Measurements from ENCODE around the gene ARMH3.

DNA sequence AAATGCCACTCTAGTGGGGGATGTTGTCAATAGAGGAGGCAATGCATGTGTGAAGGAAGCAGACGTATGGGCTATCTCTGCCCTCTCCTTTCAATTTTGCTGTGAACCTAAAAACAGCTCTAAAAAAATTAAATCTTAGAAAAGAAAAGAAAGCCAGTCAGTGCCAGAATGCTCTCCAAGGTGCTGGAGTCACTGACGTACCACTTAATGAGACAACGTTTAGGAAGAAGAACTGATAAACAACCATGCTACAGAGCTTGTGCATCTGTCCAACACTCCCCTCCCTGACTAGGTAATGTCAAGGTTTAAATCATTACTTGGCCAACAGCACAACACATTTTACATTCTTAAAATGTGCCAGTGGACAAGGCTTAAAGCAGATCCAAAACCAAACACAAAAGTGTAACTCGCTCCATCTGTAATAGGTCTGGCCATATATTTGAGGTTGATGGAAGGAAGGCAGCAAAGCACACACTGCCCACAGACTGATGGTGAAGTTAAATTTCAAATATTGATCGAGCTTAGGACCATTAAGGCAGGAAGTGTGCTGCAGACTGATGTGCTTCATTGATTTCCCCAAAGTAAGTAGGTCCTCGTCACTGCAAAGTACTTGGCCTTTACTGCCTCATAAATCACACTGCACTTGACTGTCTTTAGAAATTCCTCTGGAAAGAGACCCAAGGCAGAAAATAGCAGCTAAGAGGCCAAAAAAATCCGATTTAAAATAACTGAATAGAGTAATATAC lies 15.5 kb downstream of the ARMH3 start:
- TF ChIP-seq, protein P1, sequence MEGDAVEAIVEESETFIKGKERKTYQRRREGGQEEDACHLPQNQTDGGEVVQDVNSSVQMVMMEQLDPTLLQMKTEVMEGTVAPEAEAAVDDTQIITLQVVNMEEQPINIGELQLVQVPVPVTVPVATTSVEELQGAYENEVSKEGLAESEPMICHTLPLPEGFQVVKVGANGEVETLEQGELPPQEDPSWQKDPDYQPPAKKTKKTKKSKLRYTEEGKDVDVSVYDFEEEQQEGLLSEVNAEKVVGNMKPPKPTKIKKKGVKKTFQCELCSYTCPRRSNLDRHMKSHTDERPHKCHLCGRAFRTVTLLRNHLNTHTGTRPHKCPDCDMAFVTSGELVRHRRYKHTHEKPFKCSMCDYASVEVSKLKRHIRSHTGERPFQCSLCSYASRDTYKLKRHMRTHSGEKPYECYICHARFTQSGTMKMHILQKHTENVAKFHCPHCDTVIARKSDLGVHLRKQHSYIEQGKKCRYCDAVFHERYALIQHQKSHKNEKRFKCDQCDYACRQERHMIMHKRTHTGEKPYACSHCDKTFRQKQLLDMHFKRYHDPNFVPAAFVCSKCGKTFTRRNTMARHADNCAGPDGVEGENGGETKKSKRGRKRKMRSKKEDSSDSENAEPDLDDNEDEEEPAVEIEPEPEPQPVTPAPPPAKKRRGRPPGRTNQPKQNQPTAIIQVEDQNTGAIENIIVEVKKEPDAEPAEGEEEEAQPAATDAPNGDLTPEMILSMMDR (conservative IDR thresholded peaks at IDR 0.05; ENCODE audit: low read depth in 2 of 2): no peak
- TF ChIP-seq POLR2AphosphoS5 (IDR thresholded peaks at IDR 0.05; ENCODE audit: low read depth): no peak
- TF ChIP-seq EZH2phosphoT487 (IDR thresholded peaks at IDR 0.05; ENCODE audit: unreplicated experiment): no peak
- TF ChIP-seq EZH2 (IDR thresholded peaks at IDR 0.05; ENCODE audit: low read depth, unreplicated experiment): no peak
- TF ChIP-seq, protein P2, sequence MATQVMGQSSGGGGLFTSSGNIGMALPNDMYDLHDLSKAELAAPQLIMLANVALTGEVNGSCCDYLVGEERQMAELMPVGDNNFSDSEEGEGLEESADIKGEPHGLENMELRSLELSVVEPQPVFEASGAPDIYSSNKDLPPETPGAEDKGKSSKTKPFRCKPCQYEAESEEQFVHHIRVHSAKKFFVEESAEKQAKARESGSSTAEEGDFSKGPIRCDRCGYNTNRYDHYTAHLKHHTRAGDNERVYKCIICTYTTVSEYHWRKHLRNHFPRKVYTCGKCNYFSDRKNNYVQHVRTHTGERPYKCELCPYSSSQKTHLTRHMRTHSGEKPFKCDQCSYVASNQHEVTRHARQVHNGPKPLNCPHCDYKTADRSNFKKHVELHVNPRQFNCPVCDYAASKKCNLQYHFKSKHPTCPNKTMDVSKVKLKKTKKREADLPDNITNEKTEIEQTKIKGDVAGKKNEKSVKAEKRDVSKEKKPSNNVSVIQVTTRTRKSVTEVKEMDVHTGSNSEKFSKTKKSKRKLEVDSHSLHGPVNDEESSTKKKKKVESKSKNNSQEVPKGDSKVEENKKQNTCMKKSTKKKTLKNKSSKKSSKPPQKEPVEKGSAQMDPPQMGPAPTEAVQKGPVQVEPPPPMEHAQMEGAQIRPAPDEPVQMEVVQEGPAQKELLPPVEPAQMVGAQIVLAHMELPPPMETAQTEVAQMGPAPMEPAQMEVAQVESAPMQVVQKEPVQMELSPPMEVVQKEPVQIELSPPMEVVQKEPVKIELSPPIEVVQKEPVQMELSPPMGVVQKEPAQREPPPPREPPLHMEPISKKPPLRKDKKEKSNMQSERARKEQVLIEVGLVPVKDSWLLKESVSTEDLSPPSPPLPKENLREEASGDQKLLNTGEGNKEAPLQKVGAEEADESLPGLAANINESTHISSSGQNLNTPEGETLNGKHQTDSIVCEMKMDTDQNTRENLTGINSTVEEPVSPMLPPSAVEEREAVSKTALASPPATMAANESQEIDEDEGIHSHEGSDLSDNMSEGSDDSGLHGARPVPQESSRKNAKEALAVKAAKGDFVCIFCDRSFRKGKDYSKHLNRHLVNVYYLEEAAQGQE (IDR thresholded peaks at IDR 0.05; ENCODE audit: unreplicated experiment): peak; percentile 67
- TF ChIP-seq, protein P3, sequence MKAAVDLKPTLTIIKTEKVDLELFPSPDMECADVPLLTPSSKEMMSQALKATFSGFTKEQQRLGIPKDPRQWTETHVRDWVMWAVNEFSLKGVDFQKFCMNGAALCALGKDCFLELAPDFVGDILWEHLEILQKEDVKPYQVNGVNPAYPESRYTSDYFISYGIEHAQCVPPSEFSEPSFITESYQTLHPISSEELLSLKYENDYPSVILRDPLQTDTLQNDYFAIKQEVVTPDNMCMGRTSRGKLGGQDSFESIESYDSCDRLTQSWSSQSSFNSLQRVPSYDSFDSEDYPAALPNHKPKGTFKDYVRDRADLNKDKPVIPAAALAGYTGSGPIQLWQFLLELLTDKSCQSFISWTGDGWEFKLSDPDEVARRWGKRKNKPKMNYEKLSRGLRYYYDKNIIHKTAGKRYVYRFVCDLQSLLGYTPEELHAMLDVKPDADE (IDR thresholded peaks at IDR 0.05): no peak
- no peak for TF ChIP-seq JUNB (IDR thresholded peaks at IDR 0.05; ENCODE audit: unreplicated experiment)
